H1 (cell line): Measurements from ENCODE around the gene PREX1. TPM values are rescaled to one million over a fixed set of nuclear protein-coding genes. Genes with fewer than 3 reads are reported as not detected.

ENCODE experiments used
- CTCF ChIA-PET: fragments of 300-600 bp; sonication (Branson Sonifier 250); formaldehyde crosslinking; loops from one replicate; lab custom pipeline; 2021; ENCODE audit not compliant: partially characterized antibody; lab: Charles Lee
- POLR2A ChIA-PET: fragments of 300-600 bp; sonication (Branson Sonifier 250); formaldehyde crosslinking; loops from one replicate; lab custom pipeline; 2021; ENCODE audit warnings: inconsistent platforms; ENCODE audit not compliant: partially characterized antibody; lab: Charles Lee
- DNase-seq, 2 experiments: peaks; one replicate each; pipeline versions ENCODE4 v3.0.0 to v3.0.0-alpha.2; 2010 to 2022; ENCODE audit warnings: low spot score in 2 of 2, low read depth in 1 of 2, mixed read lengths in 1 of 2
- FAIRE-seq: peaks from 2 replicates; lab custom pipeline; 2011; peaks lifted over from hg19 to GRCh38; lab: Jason Lieb, UNC
- H2AFZ ChIP-seq: 2 replicates; pipeline ENCODE4 v1.8.1; 2012; ENCODE audit warnings: low read length, inconsistent platforms
- H2AK5ac ChIP-seq: 2 replicates; pipeline ENCODE4 v1.6.1; 2013; ENCODE audit warnings: low read depth, low read length
- H2BK120ac ChIP-seq: replicated peaks from 2 replicates; pipeline ENCODE3; 2013; ENCODE audit warnings: low read depth, low read length, inconsistent platforms
- H2BK12ac ChIP-seq: 2 replicates; pipeline ENCODE4 v1.6.1; 2013; ENCODE audit warnings: low read depth, low read length
- H2BK15ac ChIP-seq: 2 replicates; pipeline ENCODE4 v1.6.1; 2013; ENCODE audit warnings: low read length
- H2BK20ac ChIP-seq: 2 replicates; pipeline ENCODE4 v1.6.1; 2013; ENCODE audit warnings: low read length
- H2BK5ac ChIP-seq: 2 replicates; pipeline ENCODE4 v1.6.1; 2013; ENCODE audit warnings: low read depth, low read length
- H3K14ac ChIP-seq: 2 replicates; pipeline ENCODE4 v1.6.1; 2013; ENCODE audit warnings: inconsistent platforms; ENCODE audit not compliant: insufficient read length
- H3K18ac ChIP-seq: 2 replicates; pipeline ENCODE4 v1.6.1; 2013; ENCODE audit warnings: low read length; ENCODE audit errors: extremely low read depth
- H3K23ac ChIP-seq: 2 replicates; pipeline ENCODE4 v1.6.1; 2013; ENCODE audit warnings: inconsistent platforms; ENCODE audit not compliant: insufficient read length
- H3K23me2 ChIP-seq: 2 replicates; pipeline ENCODE4 v1.6.1; 2013; ENCODE audit warnings: low read depth, low read length
- H3K27ac ChIP-seq: 2 replicates; pipeline ENCODE4 v1.6.1; 2011; ENCODE audit warnings: low read depth, low read length, inconsistent platforms
- H3K27me3 ChIP-seq, 4 experiments: replicated peaks in 1 of 4; 1 replicate in 1 of 4; 2 replicates in 3 of 4; pipeline versions ENCODE4 v1.6.1 to v1.8.1; 2011 to 2013; ENCODE audit warnings: low read length in 3 of 4, mild to moderate bottlenecking in 3 of 4, inconsistent platforms in 2 of 4, mixed read lengths in 2 of 4, moderate library complexity in 1 of 4; ENCODE audit not compliant: control insufficient read depth in 3 of 4, insufficient read depth in 3 of 4; ENCODE audit errors: extremely low read depth in 1 of 4
- H3K36me3 ChIP-seq, 4 experiments: 2 replicates each; pipeline versions ENCODE4 v1.6.1 to v1.8.1; 2011 to 2013; ENCODE audit warnings: mild to moderate bottlenecking in 4 of 4, low read length in 3 of 4, moderate library complexity in 2 of 4, control low read depth in 1 of 4, inconsistent platforms in 1 of 4; ENCODE audit not compliant: insufficient read depth in 4 of 4, control insufficient read depth in 2 of 4
- H3K4ac ChIP-seq: replicated peaks from 2 replicates; pipeline ENCODE3; 2013; ENCODE audit warnings: low read length, low read depth, mixed read lengths, inconsistent platforms; ENCODE audit not compliant: insufficient read length
- H3K4me1 ChIP-seq, 4 experiments: replicated peaks in 1 of 4; 1 replicate in 1 of 4; 2 replicates in 3 of 4; pipeline versions ENCODE4 v1.6.1 to v1.8.1; 2011 to 2013; ENCODE audit warnings: low read length in 3 of 4, inconsistent platforms in 2 of 4, mixed read lengths in 1 of 4; ENCODE audit not compliant: insufficient read depth in 4 of 4, control insufficient read depth in 3 of 4
- H3K4me2 ChIP-seq, 2 experiments: 2 replicates each; pipeline versions ENCODE4 v1.6.1 to v1.8.1; 2011 to 2013; ENCODE audit warnings: low read depth in 2 of 2, low read length in 2 of 2, control low read depth in 1 of 2, inconsistent platforms in 1 of 2, mild to moderate bottlenecking in 1 of 2; ENCODE audit not compliant: insufficient read depth in 1 of 2
- H3K4me3 ChIP-seq, 4 experiments: fragments of 200-600, 300-600 bp in 1 of 4; sonication (generic), shearing (Covaris generic), sonication (Bioruptor Twin) in 1 of 4; 2 replicates each; pipeline versions ENCODE4 v1.5.1 to v1.8.1; 2011 to 2016; ENCODE audit warnings: low read length in 4 of 4, low read depth in 3 of 4, control low read depth in 2 of 4, inconsistent platforms in 2 of 4, mild to moderate bottlenecking in 2 of 4, mixed read lengths in 1 of 4, moderate library complexity in 1 of 4; ENCODE audit not compliant: insufficient read depth in 2 of 4; ENCODE audit errors: extremely low read depth in 1 of 4
- H3K56ac ChIP-seq: replicated peaks from 2 replicates; pipeline ENCODE3; 2013; ENCODE audit warnings: low read depth, mild to moderate bottlenecking, mixed read lengths, low read length, inconsistent platforms; ENCODE audit not compliant: insufficient read length
- H3K79me1 ChIP-seq: 2 replicates; pipeline ENCODE4 v1.6.1; 2013; ENCODE audit warnings: low read depth, low read length, control low read depth
- H3K79me2 ChIP-seq, 2 experiments: 2 replicates each; pipeline versions ENCODE4 v1.6.1 to v1.8.1; 2012 to 2013; ENCODE audit warnings: low read length in 2 of 2, mild to moderate bottlenecking in 2 of 2, inconsistent platforms in 1 of 2; ENCODE audit not compliant: insufficient read depth in 2 of 2, control insufficient read depth in 1 of 2
- H3K9ac ChIP-seq, 4 experiments: replicated peaks in 1 of 4; 1 replicate in 1 of 4; 2 replicates in 3 of 4; pipeline versions ENCODE4 v1.6.1 to v1.8.1; 2011 to 2013; ENCODE audit warnings: low read depth in 3 of 4, low read length in 3 of 4, control low read depth in 2 of 4, mild to moderate bottlenecking in 2 of 4, moderate library complexity in 2 of 4, inconsistent platforms in 1 of 4; ENCODE audit errors: extremely low read depth in 1 of 4
- H3K9me3 ChIP-seq, 2 experiments: 2 replicates each; pipeline versions ENCODE4 v1.6.1 to v1.8.1; 2012 to 2013; ENCODE audit warnings: mild to moderate bottlenecking in 2 of 2, moderate library complexity in 2 of 2, control low read depth in 1 of 2, inconsistent platforms in 1 of 2, low read depth in 1 of 2, low read length in 1 of 2, mixed read lengths in 1 of 2; ENCODE audit not compliant: insufficient read depth in 2 of 2
- H4K20me1 ChIP-seq, 2 experiments: replicated peaks in 1 of 2; 2 replicates each; pipeline versions ENCODE3 to v1.8.1; 2011 to 2013; ENCODE audit warnings: inconsistent platforms in 2 of 2, low read length in 2 of 2, mild to moderate bottlenecking in 1 of 2; ENCODE audit not compliant: insufficient read depth in 2 of 2, control insufficient read depth in 1 of 2
- H4K5ac ChIP-seq: 2 replicates; pipeline ENCODE4 v1.6.1; 2013; ENCODE audit warnings: low read length, low read depth, mixed read lengths, inconsistent platforms; ENCODE audit not compliant: insufficient read length
- H4K8ac ChIP-seq: 2 replicates; pipeline ENCODE4 v1.8.0; 2013; ENCODE audit warnings: mild to moderate bottlenecking, moderate library complexity, low read length, inconsistent platforms; ENCODE audit not compliant: insufficient read depth; ENCODE audit errors: extremely low read depth
- H4K91ac ChIP-seq: replicated peaks from 2 replicates; pipeline ENCODE3; 2013; ENCODE audit warnings: low read length, mixed read lengths, inconsistent platforms; ENCODE audit not compliant: insufficient read length
- CTBP2 ChIP-seq: IDR thresholded peaks from 2 replicates; pipeline ENCODE4 v1.7.0; 2011; ENCODE audit warnings: borderline replicate concordance, mild to moderate bottlenecking, moderate library complexity, mixed read lengths, low read length; ENCODE audit not compliant: insufficient read depth, insufficient read length
- WGBS, 2 experiments: shearing (Covaris generic) in 1 of 2; methylation state at CpG; one replicate each; pipeline versions ENCODE4 v1.1.6 to v1.1.7; 2013 to 2015; ENCODE audit warnings: low lambda C conversion rate in 2 of 2, mixed read lengths in 2 of 2, inconsistent platforms in 1 of 2, low coverage in 1 of 2, missing lambda C conversion rate in 1 of 2; ENCODE audit not compliant: insufficient replicate concordance in 2 of 2, insufficient coverage in 1 of 2, insufficient read length in 1 of 2; ENCODE audit errors: extremely low coverage in 1 of 2, missing lambda C conversion rate in 1 of 2; 5-methylcytosine and 5-hydroxymethylcytosine counted together
- polyA plus RNA-seq, 7 experiments: library from polyadenylated mRNA; depleted of rRNA in 3 of 7; stranded (reverse) in 5 of 7; unstranded in 2 of 7; fragments of >200 nt in 5 of 7; fragments of 200-250 nt in 2 of 7; gene quantifications; 1 replicate in 5 of 7; 2 replicates in 1 of 7; 4 replicates in 1 of 7; pipeline versions ENCODE4 v1.2.1 to v1.2.3, GENCODE V29; 2011 to 2013; ENCODE audit warnings: missing spikeins in 2 of 7, mixed read lengths in 2 of 7
- total RNA-seq: library from RNA; stranded (reverse); fragmentation: NEBNext Ultra II Directional; extraction: Animal tissue kit (Norgen Biotek cat#: 25700); gene quantifications from 2 replicates; pipeline ENCODE4 v1.2.1, GENCODE V29; 2021

The PREX1 gene
- total and polyA plus RNA-seq, 2 of the 8 experiments (the other 6 are each of a cell fraction or from before 2014, with no cell fraction given) = 10.7 to 12.8 TPM

DNA sequence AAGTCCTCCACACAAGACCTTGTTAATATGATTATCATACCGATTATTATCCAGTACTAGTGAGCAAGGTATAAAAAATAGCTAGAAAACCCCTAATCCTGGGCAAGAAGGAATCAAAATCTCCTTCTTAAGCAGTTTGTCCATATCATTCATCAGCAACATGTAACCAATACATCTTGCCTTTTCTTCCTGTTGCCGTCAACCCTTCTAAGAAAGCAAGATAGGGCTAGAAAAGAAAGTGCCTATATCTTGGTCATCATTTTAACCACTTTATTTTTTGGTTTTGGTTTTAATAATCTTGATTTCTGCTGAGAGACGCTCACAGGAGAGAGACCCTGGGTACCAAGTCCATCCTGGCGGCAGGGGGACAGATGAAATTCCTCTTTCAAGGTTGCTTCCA, 27.2 kb upstream of the PREX1 start:
- no peak overlapping the region for H4K5ac ChIP-seq
- DNase-seq = no peak
- no peak overlapping the region for H3K56ac ChIP-seq
- no peak overlapping the region for H2AFZ ChIP-seq
- no peak overlapping the region for H3K9ac ChIP-seq
- no peak overlapping the region for H3K18ac ChIP-seq
- no peak for FAIRE-seq
- H3K27me3 ChIP-seq = no peaks in the 10 kb centered on the region
- no peaks in the 10 kb centered on the region for H3K23me2 ChIP-seq
- H4K20me1 ChIP-seq = no peaks in the 10 kb centered on the region
- H2BK12ac ChIP-seq = no peak overlapping the region
- TF ChIP-seq CTBP2 = no peak
- no peak overlapping the region for H2AK5ac ChIP-seq
- no peak overlapping the region for H3K4me2 ChIP-seq
- no peak overlapping the region for H3K4ac ChIP-seq
- H2BK120ac ChIP-seq = no peak overlapping the region
- no peaks in the 10 kb centered on the region for H3K79me2 ChIP-seq
- no peak overlapping the region for H3K14ac ChIP-seq
- H3K9me3 ChIP-seq = no peaks in the 10 kb centered on the region
- H4K8ac ChIP-seq = no peak overlapping the region
- no peak overlapping the region for H2BK15ac ChIP-seq
- no peak overlapping the region for H2BK20ac ChIP-seq
- no peak overlapping the region for H2BK5ac ChIP-seq
- no peak overlapping the region for H3K23ac ChIP-seq
- H3K36me3 ChIP-seq = no peaks in the 10 kb centered on the region
- CTCF ChIA-PET = no interaction called here
- H4K91ac ChIP-seq = no peak overlapping the region
- H3K27ac ChIP-seq = no peak overlapping the region
- H3K79me1 ChIP-seq = no peaks in the 10 kb centered on the region
- POLR2A ChIA-PET = no interaction called here
- H3K4me1 ChIP-seq = 0 out of 7 replicates have a peak, but pooled peaks cover 0 to 2% (median 0%) of the 10 kb centered on the region in 4 experiments
- WGBS, 2 experiments = 81% methylated on average over 4 of the region's 4 CpGs; no CpG with 5 or more reads in 1 of the 2 experiments
- no peak overlapping the region for H3K4me3 ChIP-seq
